H1 (cell line): ENCODE measurements around the gene RPS15. TPM values are rescaled to one million over a fixed set of nuclear protein-coding genes. Genes with fewer than 3 reads are reported as not detected.

Source experiments
- BRCA1 ChIP-seq: IDR thresholded peaks from 2 replicates; pipeline ENCODE4 v1.6.1; 2012; ENCODE audit warnings: low read depth, low read length, improper control_type of control experiment
- CHD7 ChIP-seq: fragments of 300-600 bp; sonication (generic); IDR thresholded peaks from 2 replicates; pipeline ENCODE4 v1.7.1; 2012; ENCODE audit warnings: low read length, moderate library complexity, mild to moderate bottlenecking, inconsistent platforms; ENCODE audit not compliant: insufficient replicate concordance
- EZH2 ChIP-seq: fragments of 200-600 bp; sonication (generic); IDR thresholded peaks from 2 replicates; pipeline ENCODE4 v1.7.1; 2012; ENCODE audit warnings: low read depth, mild to moderate bottlenecking, moderate library complexity, low read length, inconsistent platforms; ENCODE audit not compliant: severe bottlenecking
- KDM1A ChIP-seq: fragments of 200-600, 300-600 bp; sonication (generic); IDR thresholded peaks from 2 replicates; pipeline ENCODE4 v1.7.1; 2016; ENCODE audit warnings: mild to moderate bottlenecking, low read length, borderline replicate concordance
- MAFK ChIP-seq: IDR thresholded peaks from 2 replicates; pipeline ENCODE4 v1.6.1; 2012; ENCODE audit warnings: low read depth, mild to moderate bottlenecking, improper control_type of control experiment, low read length
- NANOG ChIP-seq: IDR thresholded peaks from 2 replicates; pipeline ENCODE4 v1.6.1; 2011; ENCODE audit warnings: low read length, low read depth, mild to moderate bottlenecking, inconsistent platforms; ENCODE audit not compliant: insufficient read depth, poor library complexity, severe bottlenecking
- SIRT6 ChIP-seq: IDR thresholded peaks from one replicate; pipeline ENCODE4 v1.7.1; 2012; ENCODE audit warnings: low read length, inconsistent platforms
- SIX5 ChIP-seq: IDR thresholded peaks from 2 replicates; pipeline ENCODE4 v1.6.1; 2011; ENCODE audit warnings: mild to moderate bottlenecking, low read depth, low read length
- TCF12 ChIP-seq: IDR thresholded peaks from 2 replicates; pipeline ENCODE4 v1.6.1; 2011; ENCODE audit warnings: low read depth, mild to moderate bottlenecking, low read length
- polyA plus RNA-seq, 7 experiments: library from polyadenylated mRNA; depleted of rRNA in 3 of 7; stranded (reverse) in 5 of 7; unstranded in 2 of 7; fragments of >200 nt in 5 of 7; fragments of 200-250 nt in 2 of 7; gene quantifications; 1 replicate in 5 of 7; 2 replicates in 1 of 7; 4 replicates in 1 of 7; pipeline versions ENCODE4 v1.2.1 to v1.2.3, GENCODE V29; 2011 to 2013; ENCODE audit warnings: missing spikeins in 2 of 7, mixed read lengths in 2 of 7
- total RNA-seq: library from RNA; stranded (reverse); fragmentation: NEBNext Ultra II Directional; extraction: Animal tissue kit (Norgen Biotek cat#: 25700); gene quantifications from 2 replicates; pipeline ENCODE4 v1.2.1, GENCODE V29; 2021

Gene RPS15
- total and polyA plus RNA-seq, 2 of the 8 experiments (the other 6 are each of a cell fraction or from before 2014, with no cell fraction given), result 1,562 to 3,890 TPM

GRCh38 chr19:1418951-1419738 lies 19.1 kb upstream of the RPS15 start (continued):
- TF ChIP-seq CHD7 (no peak), EZH2 (no peak), SIRT6 (no peak), SIX5 (no peak), TCF12 (no peak), MAFK (no peak), BRCA1 (no peak), KDM1A (no peak), NANOG (no peak)
